ENCODE data around the gene NUDT8.
A peak's percentile ranks its signal among the peaks of the same experiment; 100 is the strongest.
"Not testable (repeated sequence)": the region's sequence is repeated elsewhere in the genome, so short reads cannot be mapped to it uniquely, and the experiment has no call there.

NUDT8 gene

DNA sequence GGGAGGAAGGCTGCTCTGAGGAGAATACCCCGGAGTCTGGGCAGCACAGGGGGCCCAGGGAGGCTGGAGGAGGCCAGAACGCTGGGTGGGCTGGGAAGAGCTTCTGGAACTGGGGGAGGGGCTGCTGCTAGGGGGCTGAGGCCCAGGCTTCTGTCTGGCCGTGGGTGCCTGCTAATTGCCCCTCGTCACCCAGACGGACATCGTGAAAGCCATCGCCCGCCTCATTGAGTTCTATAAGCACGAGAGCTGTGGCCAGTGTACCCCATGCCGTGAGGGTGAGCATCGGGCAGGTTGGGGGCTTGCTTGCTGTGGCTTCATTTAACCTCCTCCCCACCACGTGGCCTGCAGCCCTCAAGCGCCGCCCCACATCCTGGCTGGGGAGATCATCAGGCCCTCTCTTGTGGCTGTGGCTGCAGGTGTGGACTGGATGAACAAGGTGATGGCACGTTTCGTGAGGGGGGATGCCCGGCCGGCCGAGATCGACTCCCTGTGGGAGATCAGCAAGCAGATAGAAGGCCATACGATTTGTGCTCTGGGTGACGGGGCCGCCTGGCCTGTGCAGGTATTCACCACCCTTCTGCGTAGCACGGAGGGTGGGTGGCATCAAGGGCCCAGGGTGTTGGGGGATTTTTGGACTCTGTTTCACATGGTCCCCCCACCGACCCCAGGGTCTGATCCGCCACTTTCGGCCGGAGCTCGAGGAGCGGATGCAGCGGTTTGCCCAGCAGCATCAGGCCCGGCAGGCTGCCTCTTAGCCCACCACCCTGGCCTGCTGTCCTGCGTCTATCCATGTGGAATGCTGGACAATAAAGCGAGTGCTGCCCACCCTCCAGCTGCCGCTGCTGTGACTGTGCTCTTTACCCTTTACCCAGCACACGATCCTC lies 17.8 kb downstream of the NUDT8 start:
- no peak for DNase-seq (ENCODE audit: low spot score)

DNA sequence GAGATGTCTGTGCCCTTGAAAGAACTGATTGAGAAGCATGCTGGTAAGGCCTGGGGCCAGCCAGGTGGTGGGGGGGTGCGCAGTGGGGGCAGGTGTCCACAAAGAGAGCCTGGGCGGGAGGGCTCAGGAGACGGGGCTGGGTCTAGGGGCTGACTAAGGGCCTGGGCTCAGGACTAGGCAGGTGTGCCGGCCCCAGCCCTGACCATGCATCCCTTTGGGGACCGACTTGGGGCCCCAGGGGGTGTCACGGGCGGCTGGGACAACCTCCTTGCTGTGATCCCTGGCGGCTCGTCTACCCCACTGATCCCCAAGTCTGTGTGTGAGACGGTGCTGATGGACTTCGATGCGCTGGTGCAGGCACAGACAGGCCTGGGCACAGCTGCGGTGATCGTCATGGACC lies 18.6 kb downstream of the NUDT8 start:
- no peak for DNase-seq (ENCODE audit: low spot score)

GRCh38 chr11:67610302-67610868 lies 19.4 kb downstream of the NUDT8 start:
- DNase-seq (ENCODE audit: low spot score) = no peak

DNA sequence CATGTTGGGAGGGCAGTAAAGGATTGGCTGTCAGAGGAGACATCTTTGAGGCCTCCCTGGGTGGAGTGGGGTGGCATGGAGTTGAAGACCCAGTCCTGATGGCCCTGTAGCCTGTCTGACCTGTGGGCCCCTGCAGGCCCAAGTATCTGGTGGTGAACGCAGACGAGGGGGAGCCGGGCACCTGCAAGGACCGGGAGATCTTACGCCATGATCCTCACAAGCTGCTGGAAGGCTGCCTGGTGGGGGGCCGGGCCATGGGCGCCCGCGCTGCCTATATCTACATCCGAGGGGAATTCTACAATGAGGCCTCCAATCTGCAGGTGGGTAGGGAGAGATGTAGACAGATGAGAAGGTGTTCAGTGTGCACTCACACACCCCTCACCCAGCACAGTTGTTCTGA lies 20.4 kb downstream of the NUDT8 start:
- no peak for DNase-seq (ENCODE audit: low spot score)

DNA sequence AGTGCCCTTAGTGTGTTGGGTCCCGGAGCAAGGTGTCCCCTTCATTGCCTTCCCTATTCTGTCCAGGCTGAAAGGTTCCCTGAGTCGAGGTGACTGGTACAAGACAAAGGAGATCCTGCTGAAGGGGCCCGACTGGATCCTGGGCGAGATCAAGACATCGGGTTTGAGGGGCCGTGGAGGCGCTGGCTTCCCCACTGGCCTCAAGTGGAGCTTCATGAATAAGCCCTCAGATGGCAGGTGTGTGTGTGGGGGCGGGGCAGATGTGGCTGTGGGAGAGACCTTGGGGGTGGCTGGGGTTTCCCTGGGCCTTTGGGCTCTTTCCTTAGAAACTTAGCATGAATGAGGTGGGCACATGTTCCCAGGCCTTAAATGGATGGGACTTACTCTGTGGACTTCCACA lies 21.3 kb downstream of the NUDT8 start:
- no peak for DNase-seq (ENCODE audit: low spot score)

- no peak for DNase-seq (ENCODE audit: low spot score)
Observed at GRCh38 chr11:67607507-67607906, 22.2 kb downstream of the NUDT8 start.

DNA sequence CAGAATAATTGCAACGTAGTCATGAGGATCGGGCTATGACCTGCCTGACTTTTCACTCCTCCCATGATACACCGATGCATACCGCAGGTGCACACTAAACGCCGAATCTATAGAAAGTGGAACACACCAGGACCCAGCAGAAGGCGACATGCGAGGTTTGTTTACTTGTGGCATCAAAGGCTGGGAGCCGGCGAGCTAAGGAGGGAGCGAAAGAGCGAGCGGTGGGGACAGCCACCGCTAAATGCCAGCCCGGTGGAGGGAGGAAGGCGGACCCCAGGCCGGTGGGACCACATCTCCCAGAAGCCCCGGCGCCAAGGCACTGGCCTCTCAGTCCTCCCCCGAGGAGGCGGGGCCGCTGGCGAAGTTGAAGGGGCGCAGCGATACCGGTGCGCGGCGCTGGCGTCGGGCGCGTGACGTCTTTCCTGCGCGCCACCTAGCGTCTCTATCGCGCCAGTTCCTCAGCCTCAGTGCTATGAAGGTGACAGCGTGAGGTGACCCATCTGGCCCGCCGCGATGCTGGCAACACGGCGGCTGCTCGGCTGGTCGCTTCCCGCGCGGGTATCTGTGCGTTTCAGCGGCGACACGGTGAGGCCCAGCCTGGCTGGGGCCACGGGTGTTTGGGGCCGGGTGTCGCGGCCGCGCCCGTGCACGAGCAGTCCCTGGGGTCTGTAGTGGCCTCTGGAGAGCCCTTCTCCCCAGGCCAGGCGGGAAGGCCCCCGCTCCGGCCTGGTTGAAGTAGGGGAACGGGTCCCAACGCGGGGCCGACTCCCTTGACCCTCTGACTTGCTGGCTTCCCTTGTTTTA lies 23.0 kb downstream of the NUDT8 start, which contains the start of gene NDUFV1:
Gene NDUFV1, plus strand, starts transcription at position 445 of the 804 bp plus-strand sequence. Its CDS starts 69 bp downstream, at position 514.
- peak; percentile 91 for DNase-seq (ENCODE audit: low spot score)

DNA sequence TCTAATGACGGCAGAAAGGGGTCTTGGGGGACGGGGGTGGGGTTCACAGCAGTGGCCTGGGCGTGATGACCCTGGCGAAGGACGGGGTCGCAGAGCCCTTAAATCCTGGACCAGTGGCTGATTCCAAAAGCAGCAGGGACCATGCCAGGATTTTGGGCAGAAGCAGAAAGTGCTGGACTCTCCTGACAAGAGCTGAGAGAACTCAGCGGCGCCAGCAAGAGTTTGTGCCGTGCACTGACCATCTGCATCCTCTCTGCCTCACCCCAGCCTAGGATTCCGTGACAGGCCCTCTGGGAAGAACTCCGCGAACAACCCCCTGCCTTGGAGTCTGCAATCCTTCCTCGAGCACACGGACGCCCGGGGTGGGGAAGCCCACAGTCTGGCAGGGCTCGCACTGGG lies 23.6 kb downstream of the NUDT8 start:
- DNase-seq (ENCODE audit: low spot score) = peak; percentile 55

- DNase-seq (ENCODE audit: low spot score) = no peak
Observed at GRCh38 chr11:67605231-67606011, 24.3 kb downstream of the NUDT8 start.

DNA sequence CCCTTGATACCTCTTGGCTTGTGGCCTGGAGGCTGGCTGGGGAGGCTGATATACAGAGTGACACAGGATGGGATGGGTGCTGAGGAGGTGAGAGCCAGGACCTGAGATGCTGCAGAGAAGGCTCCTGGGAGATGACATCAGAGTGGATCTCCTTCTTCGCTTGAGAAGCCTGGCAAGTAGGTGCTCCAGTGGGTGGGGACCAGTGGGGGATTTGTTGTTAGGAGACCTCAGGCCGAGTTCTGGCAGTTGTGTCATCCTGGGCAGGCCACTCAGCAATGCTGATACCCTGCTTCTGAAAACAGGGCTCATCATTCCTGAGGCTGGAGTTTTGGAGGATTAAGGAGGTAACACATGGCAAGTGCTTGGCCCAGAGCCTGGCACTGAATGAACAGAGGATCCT lies 24.9 kb downstream of the NUDT8 start:
- no peak for DNase-seq (ENCODE audit: low spot score)

- DNase-seq (ENCODE audit: low spot score) = not testable (repeated sequence)
Observed at GRCh38 chr11:67604119-67604518, 25.6 kb downstream of the NUDT8 start.

DNA sequence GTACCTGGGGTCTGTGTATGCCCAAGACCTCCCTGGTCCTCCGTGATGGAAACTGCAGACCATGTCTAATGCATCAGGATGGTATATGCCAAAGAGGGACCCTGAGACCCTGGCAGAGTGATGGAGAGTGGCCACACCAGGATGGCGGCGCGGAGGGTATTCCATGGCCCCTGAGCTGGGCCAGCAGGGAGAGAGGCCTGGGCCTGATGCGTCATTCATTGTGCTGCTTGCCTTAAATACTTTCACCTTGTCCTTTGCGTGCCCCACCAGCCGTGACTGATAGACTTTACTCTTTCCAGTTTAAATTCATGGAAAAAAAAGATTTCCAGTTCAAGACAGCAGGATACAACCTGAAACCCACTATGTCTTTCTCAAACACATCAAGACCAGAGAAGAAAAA lies 28.6 kb downstream of the NUDT8 start:
- DNase-seq (ENCODE audit: low spot score) = no peak

DNA sequence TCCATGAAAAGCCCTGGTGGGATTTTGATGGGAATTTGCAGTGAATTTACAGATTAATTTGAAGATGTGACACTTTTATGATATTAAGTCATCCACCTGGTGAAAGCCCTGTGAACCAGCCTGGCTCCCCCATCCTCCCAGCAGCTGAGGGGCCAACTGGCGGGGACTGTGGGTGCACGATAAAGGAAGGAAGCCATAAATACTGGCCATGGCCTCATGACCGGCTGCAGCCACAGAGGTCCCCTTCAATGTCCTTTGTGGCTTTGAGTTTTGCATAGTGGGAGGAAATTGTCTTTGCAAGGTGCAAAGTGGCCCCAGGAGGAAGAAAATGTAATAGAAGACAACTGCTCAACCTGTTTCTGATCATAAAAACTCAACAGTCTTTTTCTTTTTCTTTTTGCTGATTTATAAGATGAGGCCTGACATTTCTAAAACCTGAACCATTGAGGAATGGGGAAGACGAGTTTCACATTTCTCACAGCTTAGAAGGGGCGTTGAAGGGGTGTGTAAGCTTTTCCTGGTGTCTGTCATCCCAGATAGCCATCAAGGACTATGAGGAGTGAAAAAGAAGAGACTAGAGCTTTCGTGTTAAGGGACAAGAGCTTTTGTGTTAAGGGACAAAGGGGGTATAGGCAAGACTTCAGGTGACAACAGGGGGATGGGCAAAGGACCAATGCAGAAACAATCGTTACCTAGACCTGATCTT lies 29.3 kb downstream of the NUDT8 start:
- no peak for DNase-seq (ENCODE audit: low spot score)

DNA sequence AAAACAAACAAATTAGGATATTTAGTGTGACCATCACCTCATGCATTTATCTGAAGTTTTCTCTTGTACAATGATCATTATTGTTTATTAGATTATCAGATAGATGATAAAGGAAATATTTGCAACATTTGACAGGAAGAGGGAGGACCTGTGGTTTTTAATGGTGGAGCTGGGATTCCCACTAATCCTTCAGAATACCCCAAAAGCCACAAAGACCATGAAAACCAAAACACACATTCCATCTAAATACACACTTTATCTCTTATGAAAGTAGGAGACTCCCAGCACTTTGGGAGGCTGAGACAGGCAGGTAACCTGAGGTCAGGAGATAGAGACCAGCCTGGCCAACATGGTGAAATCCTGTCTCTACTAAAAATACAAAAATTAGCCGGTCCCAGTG lies 30.6 kb downstream of the NUDT8 start:
- DNase-seq (ENCODE audit: low spot score) = no peak

GRCh38 chr11:67597963-67598362 lies 31.8 kb downstream of the NUDT8 start:
- not testable (repeated sequence) for DNase-seq (ENCODE audit: low spot score)

- DNase-seq (ENCODE audit: low spot score) = not testable (repeated sequence)
Observed at GRCh38 chr11:67597458-67597857, 32.3 kb downstream of the NUDT8 start.

- no peak for DNase-seq (ENCODE audit: low spot score)
Observed at GRCh38 chr11:67596753-67597300, 32.9 kb downstream of the NUDT8 start.

DNA sequence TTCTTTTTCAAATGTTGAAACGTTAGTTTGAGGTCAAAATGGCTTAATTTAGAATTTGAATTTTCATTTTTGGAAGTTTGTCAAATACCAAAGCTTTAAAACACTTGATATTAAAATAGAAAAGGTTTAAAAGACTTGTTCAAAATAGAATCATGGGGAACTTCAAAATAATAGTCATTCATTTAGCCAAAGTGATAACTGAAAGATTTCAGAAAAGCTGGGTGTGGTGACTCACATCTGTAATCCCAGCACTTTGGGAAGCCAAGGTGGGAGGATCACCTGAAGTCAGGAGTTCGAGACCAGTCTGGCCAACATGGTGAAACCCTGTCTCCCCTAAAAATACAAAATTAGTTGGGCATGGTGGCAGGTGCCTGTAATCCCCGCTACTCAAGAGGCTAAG lies 35.3 kb downstream of the NUDT8 start:
- no peak for DNase-seq (ENCODE audit: low spot score)

GRCh38 chr11:67593565-67593905 lies 36.2 kb downstream of the NUDT8 start:
- DNase-seq (ENCODE audit: low spot score) = no peak

GRCh38 chr11:67592880-67593564 lies 36.7 kb downstream of the NUDT8 start:
- no peak for DNase-seq (ENCODE audit: low spot score)

Measured in hepatic stellate cell (primary cell).